ENCODE data around the gene GPR15LG.

DNA sequence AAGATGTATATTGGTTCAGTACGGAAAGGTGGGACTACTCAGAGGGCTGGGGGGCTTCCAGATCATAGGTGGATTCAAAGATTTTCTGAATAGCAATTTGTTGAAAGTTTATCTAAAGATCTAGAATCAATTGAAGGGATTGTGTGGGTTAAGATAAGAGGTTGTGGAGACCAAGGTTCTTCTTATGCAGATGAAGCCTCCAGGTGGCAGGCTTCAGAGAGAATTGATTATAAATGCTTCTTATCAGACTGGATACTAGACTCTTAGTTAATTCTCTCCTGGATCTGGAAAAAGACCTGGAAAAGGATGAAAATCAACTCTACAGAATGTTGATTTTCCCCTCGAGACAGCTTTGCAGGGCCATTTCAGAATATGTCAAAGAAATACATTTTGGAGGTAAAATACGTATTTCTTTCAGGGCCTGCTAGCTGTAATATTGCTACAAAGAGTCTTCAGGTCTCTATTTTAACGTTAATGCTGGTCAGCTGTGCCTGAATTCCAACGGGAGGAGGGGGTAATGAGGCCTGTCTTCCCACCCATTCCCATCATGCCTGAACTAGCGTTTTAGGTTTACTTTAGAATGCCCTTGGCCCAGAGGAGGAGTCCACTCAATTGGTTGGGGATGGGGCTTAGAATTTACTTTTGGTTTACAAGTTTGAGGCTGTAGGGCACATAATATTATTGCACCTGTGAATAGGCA, 12.8 kb upstream of the GPR15LG start:
- TF ChIP-seq POLR2AphosphoS5 (IDR thresholded peaks at IDR 0.05; ENCODE audit: low read depth, low read length) (no peak), POLR2A (IDR thresholded peaks at IDR 0.05; ENCODE audit: low read depth, low read length) (no peak)

All from GM12892 (cell line).